Globus pallidus (tissue), 1 donor: ENCODE data around the gene AARSD1.
"Not testable (repeated sequence)": the region's sequence is repeated elsewhere in the genome, so short reads cannot be mapped to it uniquely, and the experiment has no call there.

ENCODE experiments used
- DNase-seq: peaks from one replicate; pipeline ENCODE4 v3.0.0-alpha.2; 2015; ENCODE audit warnings: low spot score

Gene AARSD1

GRCh38 chr17:42919522-42920077 lies 44.7 kb downstream of the AARSD1 start:
- DNase-seq, result not testable (repeated sequence)

- DNase-seq, result no peak
Observed at GRCh38 chr17:42918902-42919521, 45.2 kb downstream of the AARSD1 start.

- no peak for DNase-seq
Observed at GRCh38 chr17:42917236-42917603, 47.0 kb downstream of the AARSD1 start.

GRCh38 chr17:42916388-42917235 lies 47.6 kb downstream of the AARSD1 start:
- DNase-seq, result not testable (repeated sequence)

- not testable (repeated sequence) for DNase-seq
Observed at GRCh38 chr17:42915288-42915687, 49.0 kb downstream of the AARSD1 start.

GRCh38 chr17:42913981-42914617 lies 50.2 kb downstream of the AARSD1 start:
- DNase-seq, result no peak

- DNase-seq, result no peak
Observed at GRCh38 chr17:42913522-42913921, 50.7 kb downstream of the AARSD1 start.

GRCh38 chr17:42908872-42909700 lies 55.2 kb downstream of the AARSD1 start:
- DNase-seq, result no peak

GRCh38 chr17:42906772-42907446 lies 57.3 kb downstream of the AARSD1 start:
- DNase-seq, result no peak

GRCh38 chr17:42904110-42904469 lies 60.2 kb downstream of the AARSD1 start:
- DNase-seq, result no peak

- DNase-seq, result no peak
Observed at GRCh38 chr17:42901535-42902229, 62.6 kb downstream of the AARSD1 start.
